Ishikawa (cell line): Measurements from ENCODE around the gene CDR2L.

Experiments used
- CEBPB ChIP-seq: IDR thresholded peaks from 2 replicates; pipeline ENCODE4 v1.6.1; 2012
- CREB1 ChIP-seq: IDR thresholded peaks from 2 replicates; pipeline ENCODE4 v1.6.1; 2012; ENCODE audit warnings: low read depth
- EGR1 ChIP-seq: IDR thresholded peaks from 2 replicates; pipeline ENCODE4 v1.6.1; 2012
- EP300 ChIP-seq: IDR thresholded peaks from 2 replicates; pipeline ENCODE4 v1.6.1; 2012; ENCODE audit warnings: borderline replicate concordance
- FOXM1 ChIP-seq: IDR thresholded peaks from 2 replicates; pipeline ENCODE4 v1.6.1; 2012; ENCODE audit warnings: low read depth, borderline replicate concordance
- MAX ChIP-seq: IDR thresholded peaks from 2 replicates; pipeline ENCODE4 v1.6.1; 2012
- NFIC ChIP-seq: IDR thresholded peaks from 2 replicates; pipeline ENCODE4 v1.6.1; 2012
- RAD21 ChIP-seq: IDR thresholded peaks from 2 replicates; pipeline ENCODE4 v1.6.1; 2012; ENCODE audit warnings: low read depth
- REST ChIP-seq: IDR thresholded peaks from 2 replicates; pipeline ENCODE4 v1.6.1; 2012; ENCODE audit warnings: low read depth, mild to moderate bottlenecking
- TAF1 ChIP-seq: IDR thresholded peaks from 2 replicates; pipeline ENCODE4 v1.6.1; 2012; ENCODE audit warnings: low read depth, mild to moderate bottlenecking
- TCF12 ChIP-seq: IDR thresholded peaks from 2 replicates; pipeline ENCODE4 v1.6.1; 2012; ENCODE audit warnings: low read depth
- TEAD4 ChIP-seq: IDR thresholded peaks from 2 replicates; pipeline ENCODE4 v1.6.1; 2012
- USF1 ChIP-seq: IDR thresholded peaks from 2 replicates; pipeline ENCODE4 v1.6.1; 2012
- YY1 ChIP-seq: IDR thresholded peaks from 2 replicates; pipeline ENCODE4 v1.6.1; 2012; ENCODE audit warnings: low read depth
- ZBTB7A ChIP-seq: IDR thresholded peaks from 2 replicates; pipeline ENCODE4 v1.6.1; 2012; ENCODE audit warnings: low read depth

CDR2L gene

GRCh38 chr17:74972973-74973328 is 14.5 kb upstream of the CDR2L start:
- no peak for TF ChIP-seq TAF1
- no peak for TF ChIP-seq CEBPB

- no peak for TF ChIP-seq ZBTB7A
- TF ChIP-seq TAF1: no peak
- TF ChIP-seq USF1: no peak
- no peak for TF ChIP-seq TEAD4
- no peak for TF ChIP-seq EP300
- no peak for TF ChIP-seq CREB1
- no peak for TF ChIP-seq TCF12
- no peak for TF ChIP-seq REST
- no peak for TF ChIP-seq MAX
- TF ChIP-seq YY1: no peak
- TF ChIP-seq CEBPB: no peak
- TF ChIP-seq RAD21: no peak
- TF ChIP-seq EGR1: no peak
- no peak for TF ChIP-seq NFIC
- no peak for TF ChIP-seq FOXM1
These were observed 11.5 kb upstream of the CDR2L start for GRCh38 chr17:74975943-74976342.

- TF ChIP-seq TEAD4: no peak
- TF ChIP-seq NFIC: no peak
- no peak for TF ChIP-seq TAF1
- TF ChIP-seq CEBPB: no peak
- no peak for TF ChIP-seq EP300
- TF ChIP-seq MAX: no peak
- TF ChIP-seq USF1: no peak
- TF ChIP-seq YY1: no peak
- no peak for TF ChIP-seq RAD21
- TF ChIP-seq TCF12: no peak
- TF ChIP-seq EGR1: no peak
- no peak for TF ChIP-seq ZBTB7A
- TF ChIP-seq FOXM1: no peak
- TF ChIP-seq REST: no peak
- no peak for TF ChIP-seq CREB1
These were observed 9.6 kb upstream of the CDR2L start for GRCh38 chr17:74977802-74978201.

GRCh38 chr17:74978240-74978639 is 9.2 kb upstream of the CDR2L start:
- TF ChIP-seq NFIC (no peak), TAF1 (no peak), EGR1 (no peak), FOXM1 (no peak), RAD21 (no peak), YY1 (no peak), TCF12 (no peak), REST (no peak), ZBTB7A (no peak), TEAD4 (no peak), USF1 (no peak), EP300 (no peak), CEBPB (no peak), MAX (no peak), CREB1 (no peak)
